CD8-positive, alpha-beta memory T cell (primary cell): ENCODE data around the gene LXN. TPM values are rescaled to one million over a fixed set of nuclear protein-coding genes. Genes with fewer than 3 reads are reported as not detected.

Experiments used
- CTCF ChIA-PET: fragments of 350-600 bp; sonication (Branson Sonifier 250); formaldehyde crosslinking; loops from one replicate; lab custom pipeline; 2021; ENCODE audit warnings: antibody characterized with exemption; lab: Charles Lee
- POLR2A ChIA-PET: fragments of 350-600 bp; sonication (Branson Sonifier 250); formaldehyde crosslinking; loops from one replicate; lab custom pipeline; 2021; ENCODE audit warnings: antibody characterized with exemption; lab: Charles Lee
- DNase-seq, 5 donors: peaks; one replicate each; pipeline versions ENCODE4 v3.0.0 to v3.0.0-alpha.2; 2020 to 2022; ENCODE audit warnings: mixed read lengths in 1 of 5
- H3K27ac ChIP-seq: one replicate; pipeline ENCODE4 v1.7.0; 2013; ENCODE audit warnings: low read depth, mild to moderate bottlenecking, low read length, moderate library complexity
- H3K27me3 ChIP-seq: 2 replicates; pipeline ENCODE4 v1.7.0; 2013; ENCODE audit warnings: low read length, mild to moderate bottlenecking; ENCODE audit not compliant: insufficient read depth, poor library complexity, severe bottlenecking
- H3K36me3 ChIP-seq: 2 replicates; pipeline ENCODE4 v1.7.0; 2013; ENCODE audit warnings: mild to moderate bottlenecking, low read length, moderate library complexity; ENCODE audit not compliant: insufficient read depth
- H3K4me1 ChIP-seq: 2 replicates; pipeline ENCODE4 v1.7.0; 2013; ENCODE audit warnings: mild to moderate bottlenecking, low read length, moderate library complexity; ENCODE audit not compliant: insufficient read depth
- H3K4me3 ChIP-seq: 2 replicates; pipeline ENCODE4 v1.7.0; 2013; ENCODE audit warnings: mild to moderate bottlenecking, low read length
- H3K9me3 ChIP-seq: 2 replicates; pipeline ENCODE4 v1.7.0; 2013; ENCODE audit warnings: mild to moderate bottlenecking, low read length
- H3K27ac Mint-ChIP-seq, 8 donors: one replicate each; pipeline ENCODE4 v1.8.0; 2020 to 2021; ENCODE audit warnings: mixed read lengths in 8 of 8, mild to moderate bottlenecking in 6 of 8, inconsistent platforms in 3 of 8, moderate library complexity in 3 of 8
- H3K27me3 Mint-ChIP-seq, 2 donors: one replicate each; pipeline ENCODE4 v1.8.0; 2020 to 2021; ENCODE audit warnings: mixed read lengths in 2 of 2, mild to moderate bottlenecking in 1 of 2, moderate library complexity in 1 of 2
- H3K36me3 Mint-ChIP-seq, 3 donors: one replicate each; pipeline ENCODE4 v1.8.0; 2020 to 2021; ENCODE audit warnings: mixed read lengths in 3 of 3, inconsistent platforms in 1 of 3, mild to moderate bottlenecking in 1 of 3
- H3K4me1 Mint-ChIP-seq, 3 donors: one replicate each; pipeline ENCODE4 v1.8.0; 2020 to 2021; ENCODE audit warnings: mixed read lengths in 3 of 3, inconsistent platforms in 1 of 3, mild to moderate bottlenecking in 1 of 3
- H3K4me3 Mint-ChIP-seq, 7 donors: one replicate each; pipeline ENCODE4 v1.8.0; 2020 to 2021; ENCODE audit warnings: mixed read lengths in 7 of 7, mild to moderate bottlenecking in 6 of 7, moderate library complexity in 4 of 7, inconsistent platforms in 2 of 7
- H3K9me3 Mint-ChIP-seq, 5 donors: one replicate each; pipeline ENCODE4 v1.8.0; 2020 to 2022; ENCODE audit warnings: mixed read lengths in 5 of 5, mild to moderate bottlenecking in 3 of 5, moderate library complexity in 2 of 5, inconsistent platforms in 1 of 5
- polyA plus RNA-seq: library from polyadenylated mRNA; unstranded; fragments of 300-500 nt; fragmentation: Illumina TruSeq; gene quantifications from one replicate; pipeline ENCODE4 v1.2.3, GENCODE V29; 2021
- total RNA-seq, 2 experiments: library from RNA; stranded (reverse); gene quantifications; one replicate each; pipeline ENCODE4 v1.2.3, GENCODE V29; 2021

LXN gene
- total and polyA plus RNA-seq, 3 experiments from 2014 or later, result 4.7 to 10.7 (median 5.3) TPM

GRCh38 chr3:158710601-158711000 lies 38.2 kb upstream of the LXN start:
- Histone ChIP-seq H3K4me3 (no peak overlapping the region), H3K4me1 (no peaks in the 10 kb centered on the region), H3K9me3 (no peaks in the 10 kb centered on the region), H3K27ac (no peak overlapping the region), H3K27me3 (no peaks in the 10 kb centered on the region), H3K36me3 (peaks cover 14% of the 10 kb centered on the region)
- Mint-ChIP-seq H3K4me3 (no peak overlapping the region), H3K4me1 (peaks cover 0 to 10% (median 0%) of the 10 kb centered on the region in 3 donors), H3K27me3 (no peaks in the 10 kb centered on the region), H3K27ac (peak overlapping the region in 1 of 8 donors; percentile 42), H3K9me3 (no peaks in the 10 kb centered on the region), H3K36me3 (peaks cover 9 to 70% (median 30%) of the 10 kb centered on the region in 3 donors)
- POLR2A ChIA-PET, result no interaction called here
- no peak for DNase-seq
- CTCF ChIA-PET, result no interaction called here

GRCh38 chr3:158709666-158710083 lies 37.2 kb upstream of the LXN start:
- Mint-ChIP-seq H3K9me3 (no peaks in the 10 kb centered on the region), H3K4me1 (peaks cover 0 to 6% (median 0%) of the 10 kb centered on the region in 3 donors), H3K27ac (peak overlapping the region in 3 of 8 donors; percentile 13 to 17 (median 15)), H3K4me3 (no peak overlapping the region), H3K36me3 (peaks cover 9 to 73% (median 32%) of the 10 kb centered on the region in 3 donors), H3K27me3 (no peaks in the 10 kb centered on the region)
- Histone ChIP-seq H3K27me3 (no peaks in the 10 kb centered on the region), H3K9me3 (no peaks in the 10 kb centered on the region), H3K4me3 (no peak overlapping the region), H3K36me3 (peaks cover 14% of the 10 kb centered on the region), H3K4me1 (no peaks in the 10 kb centered on the region), H3K27ac (no peak overlapping the region)
- no peak for DNase-seq
- CTCF ChIA-PET, result no interaction called here
- POLR2A ChIA-PET, result no interaction called here

GRCh38 chr3:158703566-158703965 lies 31.1 kb upstream of the LXN start:
- H3K9me3 ChIP-seq, result no peaks in the 10 kb centered on the region
- H3K27me3 Mint-ChIP-seq, result no peaks in the 10 kb centered on the region
- peaks cover 5% of the 10 kb centered on the region for H3K36me3 ChIP-seq
- peak overlapping the region in 2 of 8 donors; percentile 3 to 8 for H3K27ac Mint-ChIP-seq
- no peaks in the 10 kb centered on the region for H3K4me1 ChIP-seq
- POLR2A ChIA-PET, result no interaction called here
- CTCF ChIA-PET, result interaction anchor here (1.0 kb wide), 1 partner anchor 23 kb away, joined by 3 read pairs; no protein-coding TSS in a partner anchor
- no peak overlapping the region for H3K27ac ChIP-seq
- H3K36me3 Mint-ChIP-seq, result peaks cover 12 to 68% (median 30%) of the 10 kb centered on the region in 3 donors
- H3K4me1 Mint-ChIP-seq, result peaks cover 16 to 28% (median 25%) of the 10 kb centered on the region in 3 donors
- DNase-seq, result no peak
- H3K4me3 Mint-ChIP-seq, result no peak overlapping the region
- H3K9me3 Mint-ChIP-seq, result no peaks in the 10 kb centered on the region
- no peak overlapping the region for H3K4me3 ChIP-seq
- H3K27me3 ChIP-seq, result no peaks in the 10 kb centered on the region

GRCh38 chr3:158702815-158703481 lies 30.5 kb upstream of the LXN start:
- Mint-ChIP-seq H3K27me3 (no peaks in the 10 kb centered on the region), H3K27ac (peak overlapping the region in 1 of 8 donors; percentile 3), H3K36me3 (peaks cover 7 to 67% (median 28%) of the 10 kb centered on the region in 3 donors), H3K9me3 (no peaks in the 10 kb centered on the region), H3K4me3 (no peak overlapping the region), H3K4me1 (peaks cover 16 to 28% (median 25%) of the 10 kb centered on the region in 3 donors)
- H3K4me1 ChIP-seq, result no peaks in the 10 kb centered on the region
- H3K27ac ChIP-seq, result no peak overlapping the region
- no peak for DNase-seq
- H3K4me3 ChIP-seq, result no peak overlapping the region
- ChIA-PET POLR2A (interaction anchor here (0.6 kb wide), 1 partner anchor 1817 kb away, joined by 4 read pairs; no protein-coding TSS in a partner anchor), CTCF (interaction anchor here (1.0 kb wide), 1 partner anchor 24 kb away, joined by 3 read pairs; no protein-coding TSS in a partner anchor)
- H3K27me3 ChIP-seq, result no peaks in the 10 kb centered on the region
- H3K9me3 ChIP-seq, result no peaks in the 10 kb centered on the region
- H3K36me3 ChIP-seq, result peaks cover 8% of the 10 kb centered on the region

- Mint-ChIP-seq H3K27ac (peak overlapping the region in 1 of 8 donors; percentile 71), H3K4me3 (no peak overlapping the region), H3K27me3 (no peaks in the 10 kb centered on the region), H3K36me3 (peaks cover 3 to 60% (median 25%) of the 10 kb centered on the region in 3 donors), H3K4me1 (peaks cover 16 to 28% (median 25%) of the 10 kb centered on the region in 3 donors), H3K9me3 (no peaks in the 10 kb centered on the region)
- Histone ChIP-seq H3K9me3 (no peaks in the 10 kb centered on the region), H3K27me3 (no peaks in the 10 kb centered on the region), H3K4me1 (no peaks in the 10 kb centered on the region), H3K27ac (no peak overlapping the region), H3K4me3 (no peak overlapping the region), H3K36me3 (peaks cover 3% of the 10 kb centered on the region)
- ChIA-PET POLR2A (no interaction called here), CTCF (interaction anchor here (1.4 to 1.8 kb wide), 2 partner anchors 14 to 27 kb away, joined by 3 to 7 read pairs; no protein-coding TSS in a partner anchor)
- DNase-seq, result no peak
Observed at GRCh38 chr3:158701420-158702065, 29.1 kb upstream of the LXN start.

- no peaks in the 10 kb centered on the region for H3K9me3 Mint-ChIP-seq
- DNase-seq, result no peak
- peaks cover 3% of the 10 kb centered on the region for H3K36me3 ChIP-seq
- peaks cover 16 to 28% (median 25%) of the 10 kb centered on the region in 3 donors for H3K4me1 Mint-ChIP-seq
- peak overlapping the region in 2 of 8 donors; percentile 15 to 47 for H3K27ac Mint-ChIP-seq
- CTCF ChIA-PET, result interaction anchor here (1.8 kb wide), 1 partner anchor 27 kb away, joined by 7 read pairs; no protein-coding TSS in a partner anchor
- no peaks in the 10 kb centered on the region for H3K27me3 ChIP-seq
- H3K36me3 Mint-ChIP-seq, result peaks cover 5 to 57% (median 25%) of the 10 kb centered on the region in 3 donors
- no peak overlapping the region for H3K4me3 Mint-ChIP-seq
- no peaks in the 10 kb centered on the region for H3K9me3 ChIP-seq
- no peak overlapping the region for H3K27ac ChIP-seq
- H3K4me1 ChIP-seq, result no peaks in the 10 kb centered on the region
- H3K4me3 ChIP-seq, result no peak overlapping the region
- POLR2A ChIA-PET, result no interaction called here
- H3K27me3 Mint-ChIP-seq, result no peaks in the 10 kb centered on the region
Observed at GRCh38 chr3:158700559-158700958, 28.1 kb upstream of the LXN start.

- no peaks in the 10 kb centered on the region for H3K27me3 ChIP-seq
- H3K4me3 Mint-ChIP-seq, result no peak overlapping the region
- H3K4me3 ChIP-seq, result no peak overlapping the region
- H3K9me3 Mint-ChIP-seq, result peaks cover 0 to 4% (median 0%) of the 10 kb centered on the region in 5 donors
- CTCF ChIA-PET, result interaction anchor here (1.3 kb wide), 1 partner anchor 31 kb away, joined by 3 read pairs; no protein-coding TSS in a partner anchor
- DNase-seq, result no peak
- peaks cover 30 to 63% (median 32%) of the 10 kb centered on the region in 3 donors for H3K36me3 Mint-ChIP-seq
- H3K27me3 Mint-ChIP-seq, result no peaks in the 10 kb centered on the region
- H3K36me3 ChIP-seq, result peaks cover 3% of the 10 kb centered on the region
- POLR2A ChIA-PET, result no interaction called here
- peaks cover 2 to 9% (median 7%) of the 10 kb centered on the region in 3 donors for H3K4me1 Mint-ChIP-seq
- H3K27ac Mint-ChIP-seq, result no peak overlapping the region
- no peak overlapping the region for H3K27ac ChIP-seq
- H3K4me1 ChIP-seq, result no peaks in the 10 kb centered on the region
- no peaks in the 10 kb centered on the region for H3K9me3 ChIP-seq
Observed at GRCh38 chr3:158696618-158697017, 24.2 kb upstream of the LXN start.
